ENCODE data around the gene TMEM190.
A peak's percentile ranks its signal among the peaks of the same experiment; 100 is the strongest.
"Not testable (repeated sequence)": the region's sequence is repeated elsewhere in the genome, so short reads cannot be mapped to it uniquely, and the experiment has no call there.

TMEM190 gene

DNA sequence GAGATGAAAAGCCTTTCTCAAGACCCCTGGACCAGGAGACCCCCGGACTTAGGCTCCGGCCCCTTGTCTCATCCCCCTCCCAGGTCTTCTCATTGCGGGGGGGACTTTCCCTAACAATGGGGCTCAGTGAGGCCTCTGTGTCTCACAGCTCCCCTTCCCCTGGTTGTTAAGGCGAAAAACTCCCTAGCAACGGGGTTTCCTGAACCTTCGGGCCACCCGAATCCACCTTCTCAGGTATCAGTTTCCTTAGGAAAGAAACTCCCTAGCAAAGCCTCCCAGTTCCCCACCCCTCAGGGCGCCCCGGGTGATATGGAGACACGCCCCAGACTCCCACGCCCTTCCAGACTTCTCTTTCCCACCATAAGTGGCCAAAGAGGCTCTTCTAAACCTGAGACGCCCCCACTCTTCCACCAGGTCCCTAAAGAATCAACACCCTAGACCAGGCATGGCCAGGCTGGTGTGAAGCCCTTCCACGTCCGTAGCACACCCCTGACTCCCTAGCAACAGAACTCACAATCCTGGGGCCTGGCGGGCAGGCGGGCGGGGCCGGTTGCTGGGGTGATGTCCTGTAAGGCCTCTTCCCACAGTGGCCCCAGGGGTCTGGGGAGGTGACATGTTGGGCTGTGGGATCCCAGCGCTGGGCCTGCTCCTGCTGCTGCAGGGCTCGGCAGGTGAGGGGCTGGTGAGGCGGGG is at the start of gene TMEM190:
TSS of gene TMEM190 (plus strand) at position 586 of the 693 bp plus-strand sequence. CDS start at position 614, 28 bp downstream.
- DNase-seq: no peak

DNA sequence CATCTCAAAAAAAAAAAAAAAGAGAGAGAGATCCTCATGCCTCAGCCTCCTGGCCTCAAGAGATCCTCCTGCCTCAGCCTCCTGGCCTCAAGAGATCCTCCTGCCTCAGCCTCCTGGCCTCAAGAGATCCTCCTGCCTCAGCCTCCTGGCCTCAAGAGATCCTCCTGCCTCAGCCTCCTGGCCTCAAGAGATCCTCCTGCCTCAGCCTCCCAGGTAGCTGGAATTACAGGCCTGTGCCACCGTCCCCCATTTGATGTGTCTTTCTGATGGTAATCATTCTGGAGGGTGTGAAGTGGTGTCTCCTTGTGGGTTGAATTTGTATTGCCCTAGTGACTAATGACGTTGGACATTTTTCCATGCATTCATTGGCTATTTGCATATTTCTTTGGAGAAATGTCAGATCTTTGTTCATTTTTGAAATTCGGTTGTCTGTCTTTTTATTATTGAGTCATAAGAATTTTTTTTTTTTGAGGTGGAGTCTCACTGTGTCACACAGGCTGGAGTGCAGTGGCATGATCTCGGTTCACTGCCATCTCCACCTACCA is 47.8 kb upstream of the TMEM190 start:
- not testable (repeated sequence) for DNase-seq

DNA sequence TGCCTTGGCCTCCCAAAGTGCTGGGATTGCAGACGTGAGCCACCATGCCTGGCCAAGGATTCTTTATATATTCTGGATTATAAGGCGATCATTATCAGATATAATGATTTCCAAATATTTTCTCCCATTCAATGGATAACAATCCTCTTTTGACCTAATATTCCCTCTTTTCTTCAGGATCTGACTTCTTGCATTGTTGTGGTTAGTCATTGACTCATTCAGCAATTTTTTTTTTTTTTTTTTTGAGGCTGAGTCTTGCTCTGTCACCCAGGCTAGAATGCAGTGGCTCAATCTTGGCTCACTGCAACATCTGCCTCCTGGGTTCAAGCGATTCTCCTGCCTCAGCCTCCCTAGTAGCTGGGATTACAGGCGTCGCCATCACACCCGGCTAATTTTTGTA is 46.8 kb upstream of the TMEM190 start:
- not testable (repeated sequence) for DNase-seq

DNA sequence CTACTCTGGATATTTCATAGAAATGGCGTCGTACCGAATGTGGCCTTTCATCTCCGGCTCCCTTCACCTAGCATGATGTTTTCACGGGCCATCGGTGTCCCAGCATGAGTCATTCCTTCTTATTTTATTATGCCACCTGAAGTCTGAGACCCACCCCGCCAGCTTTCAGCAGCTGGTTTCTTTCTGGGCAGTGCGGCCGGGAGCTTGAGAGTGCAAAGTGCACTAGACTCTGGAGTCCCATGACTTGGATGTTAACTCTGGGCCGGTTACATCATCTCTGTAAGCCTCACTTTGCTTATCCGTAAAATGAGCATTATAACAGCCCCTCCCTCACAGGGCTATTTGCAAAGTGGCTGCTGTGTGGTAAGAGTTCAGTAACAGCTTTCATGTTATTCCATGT is 42.8 kb upstream of the TMEM190 start:
- DNase-seq: no peak

DNA sequence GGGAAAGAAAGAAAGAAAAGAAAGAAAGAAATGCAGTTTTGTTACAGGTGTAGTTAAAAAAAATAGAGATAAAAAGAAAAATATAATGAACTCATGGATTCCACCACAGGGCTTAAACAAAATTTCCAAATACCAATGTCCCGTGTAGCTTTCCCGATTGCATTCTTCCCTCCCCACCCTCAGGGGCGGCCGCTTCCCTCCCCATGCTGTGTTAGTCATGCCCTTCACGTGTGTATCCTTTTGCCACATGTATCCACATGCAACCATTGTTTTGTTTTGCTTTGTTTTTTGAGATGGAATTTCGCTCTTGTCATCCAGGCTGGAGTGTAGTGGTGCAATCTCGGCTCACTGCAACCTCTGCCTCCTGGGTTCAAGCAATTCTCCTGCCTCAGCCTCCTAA is 40.5 kb upstream of the TMEM190 start:
- DNase-seq: no peak

DNA sequence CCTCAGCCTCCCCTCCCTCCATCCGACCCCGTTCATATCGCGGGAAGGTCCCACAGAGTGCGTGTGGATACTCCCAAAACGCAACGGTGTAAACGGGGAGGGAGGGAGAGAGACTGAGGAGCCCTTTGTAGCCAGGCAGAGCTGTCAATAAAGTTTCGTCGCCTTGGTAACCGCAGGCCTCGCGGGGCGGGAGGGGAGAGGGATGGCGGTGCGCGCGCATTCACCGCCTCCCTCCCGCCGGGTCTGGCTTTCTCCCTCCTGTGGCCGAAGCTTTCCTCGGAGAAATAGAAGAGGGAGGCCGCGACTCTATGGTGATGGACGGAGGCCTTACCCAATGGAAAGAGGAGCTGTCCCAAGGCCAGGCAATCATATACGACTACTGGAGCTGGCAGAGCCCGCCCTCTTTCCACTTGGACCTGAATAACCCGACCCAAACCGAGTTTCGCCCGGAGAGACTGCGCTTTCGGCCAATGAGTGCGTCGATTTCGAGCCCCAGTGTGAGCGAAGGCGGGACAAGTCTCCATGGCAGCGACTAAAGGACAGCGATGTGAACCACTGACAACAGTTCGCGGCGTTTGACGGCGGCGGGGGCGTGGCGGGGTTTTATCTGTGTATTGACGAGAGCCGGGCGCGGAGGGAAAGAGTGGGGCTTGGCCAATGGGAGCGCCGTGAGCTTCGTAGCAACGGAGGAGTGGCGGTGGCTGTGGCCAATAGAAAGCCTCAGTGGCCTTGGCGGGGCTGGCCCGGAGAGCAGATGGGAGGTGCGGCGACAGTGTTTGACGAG is 37.3 kb upstream of the TMEM190 start, which contains the start of gene KMT5C:
TSS of gene KMT5C (plus strand) at position 772 of the 784 bp plus-strand sequence. CDS start 2,061 bp downstream, outside the sequence.
- DNase-seq: peak; percentile 100

DNA sequence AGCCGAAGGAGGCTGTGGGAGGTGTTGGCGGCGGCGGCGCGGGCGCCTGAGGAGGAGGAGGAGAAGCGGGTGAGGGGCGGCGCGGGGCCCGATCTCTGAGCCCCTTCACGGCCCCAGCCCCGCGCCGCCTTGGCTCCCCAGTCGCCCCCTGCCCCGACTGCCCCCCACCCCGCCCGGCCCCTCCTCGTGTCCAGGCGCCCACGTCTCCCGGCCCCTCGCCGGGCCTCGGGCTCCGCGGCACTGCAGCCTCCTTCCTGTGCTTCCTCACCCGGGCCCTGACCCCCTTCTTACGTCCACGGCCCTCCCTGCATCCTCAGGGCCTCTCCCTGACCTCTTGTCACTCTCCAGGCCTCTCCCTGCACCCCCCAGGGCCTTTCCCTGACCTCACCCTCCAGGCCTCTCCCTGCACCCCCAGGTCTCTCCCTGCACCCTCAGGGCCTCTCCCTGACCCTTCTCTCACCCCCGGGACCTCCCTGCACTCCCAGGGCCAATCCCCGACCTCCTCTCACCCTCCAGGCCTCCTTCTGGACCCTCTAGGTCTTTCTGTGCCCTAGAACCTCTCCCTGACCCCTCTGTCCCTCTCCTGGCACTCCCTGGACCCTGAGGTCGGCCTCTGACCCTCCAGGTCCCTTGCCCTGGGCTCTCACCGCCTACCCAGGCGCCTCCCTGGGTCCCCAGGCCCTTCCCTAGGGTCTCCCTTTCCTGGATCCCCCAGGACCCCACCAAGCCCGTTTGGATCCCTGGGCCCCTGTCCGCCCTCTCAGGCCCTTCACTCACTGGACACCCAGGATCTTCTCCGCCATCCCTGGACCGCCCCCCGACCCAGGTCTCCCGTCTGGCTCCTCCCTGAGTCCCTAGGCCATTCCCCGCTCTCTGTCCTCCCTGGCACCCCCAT is 36.5 kb upstream of the TMEM190 start:
- peak; percentile 63 for DNase-seq

DNA sequence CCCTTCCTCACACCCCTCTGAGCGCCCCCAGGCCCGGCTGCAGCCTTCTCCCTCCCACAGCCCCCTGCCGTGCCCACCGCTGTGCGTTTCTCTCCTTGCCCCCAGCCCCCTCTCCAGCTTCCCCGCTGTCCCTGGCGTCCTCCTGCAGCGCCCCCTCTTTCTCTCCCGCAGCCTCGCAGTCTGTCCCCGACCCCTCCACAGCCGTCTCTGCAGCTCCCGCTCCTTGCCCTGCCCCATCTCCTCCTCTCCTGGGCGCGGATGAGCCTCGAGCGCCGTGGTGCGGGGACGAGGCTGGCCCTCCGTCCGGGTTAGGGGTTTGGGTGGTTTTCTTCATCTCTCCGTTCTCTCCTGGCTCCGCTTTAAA is 35.9 kb upstream of the TMEM190 start:
- no peak for DNase-seq

DNA sequence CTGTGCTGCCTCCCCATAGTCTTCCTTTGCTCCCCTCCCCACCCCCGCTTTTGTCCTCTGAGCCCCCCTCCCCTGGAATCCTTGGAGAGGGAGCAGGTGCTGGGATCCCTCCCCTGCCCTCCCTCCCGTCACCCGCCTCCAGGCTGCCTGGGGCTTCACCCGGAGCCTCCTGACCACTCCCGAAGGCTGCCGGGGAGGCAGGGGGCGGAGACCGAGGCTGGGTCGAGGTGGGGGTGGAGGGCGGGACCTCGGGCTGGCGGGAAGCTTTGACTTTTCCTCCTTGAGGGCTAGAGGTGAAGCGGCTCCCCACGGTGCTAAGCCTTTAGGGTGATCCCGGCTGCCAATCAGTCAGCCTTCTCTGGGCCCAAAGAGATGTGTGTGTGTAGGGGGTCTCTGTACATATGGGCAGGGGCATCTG is 35.4 kb upstream of the TMEM190 start:
- DNase-seq: peak; percentile 82

DNA sequence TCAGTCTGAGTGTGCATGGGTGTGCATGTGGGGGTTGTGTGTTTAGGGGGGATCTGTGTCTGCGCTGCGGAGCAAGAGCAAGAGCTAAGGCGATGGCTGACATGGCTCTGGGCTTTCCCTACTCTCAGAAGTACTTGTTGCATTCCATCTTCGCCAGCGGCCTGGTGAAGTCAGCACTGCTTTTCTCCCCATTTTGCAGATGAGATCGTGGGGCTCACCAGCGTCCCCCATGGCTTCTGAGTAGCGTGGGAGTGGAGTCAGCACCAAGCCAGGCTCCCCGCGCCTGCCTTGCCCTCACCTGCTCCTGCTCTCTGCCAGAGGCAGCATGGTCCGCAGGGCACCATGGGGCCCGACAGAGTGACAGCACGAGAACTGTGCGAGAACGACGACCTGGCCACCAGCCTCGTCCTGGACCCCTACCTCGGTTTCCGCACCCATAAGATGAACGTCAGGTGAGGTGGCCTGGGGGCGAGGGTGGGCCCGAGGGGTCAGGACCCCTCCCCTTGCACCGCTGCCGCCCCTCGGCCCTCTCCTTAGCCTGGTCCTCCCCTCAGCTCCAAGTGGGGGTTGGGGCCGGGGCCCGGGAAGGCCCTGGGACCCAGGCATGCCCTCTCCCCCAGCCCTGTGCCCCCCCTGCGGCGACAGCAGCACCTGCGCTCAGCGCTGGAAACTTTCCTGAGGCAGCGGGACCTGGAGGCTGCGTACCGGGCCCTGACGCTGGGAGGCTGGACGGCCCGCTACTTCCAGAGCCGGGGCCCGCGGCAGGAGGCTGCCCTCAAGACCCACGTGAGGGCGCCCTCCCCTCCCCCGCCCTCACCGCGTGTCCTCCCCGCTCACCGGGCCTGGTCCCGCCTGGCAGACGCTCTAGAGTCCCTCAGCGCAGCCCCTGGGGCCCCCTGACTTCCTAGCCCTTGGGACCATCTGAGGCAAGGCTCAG is 34.8 kb upstream of the TMEM190 start:
- DNase-seq: no peak

DNA sequence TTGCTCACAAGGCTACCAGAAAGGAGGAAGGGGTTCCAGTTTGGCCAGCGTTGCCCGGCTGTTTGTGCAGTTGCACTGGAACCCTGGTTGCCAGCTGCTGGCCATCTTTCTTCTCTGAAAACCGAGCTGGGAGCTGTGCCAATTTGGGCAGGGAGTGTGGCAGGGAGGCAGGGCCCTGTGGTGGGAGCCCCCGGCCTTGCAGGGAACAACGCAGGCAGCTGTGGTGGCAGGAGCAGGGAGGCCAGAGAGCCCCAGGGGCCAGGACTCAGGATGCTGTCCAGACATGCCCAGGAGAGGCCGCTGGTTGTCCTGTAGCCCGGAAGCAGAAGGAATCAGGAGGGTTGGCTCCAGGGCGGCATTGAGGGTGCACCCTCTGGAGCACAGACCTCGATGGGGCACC is 32.2 kb upstream of the TMEM190 start:
- no peak for DNase-seq

DNA sequence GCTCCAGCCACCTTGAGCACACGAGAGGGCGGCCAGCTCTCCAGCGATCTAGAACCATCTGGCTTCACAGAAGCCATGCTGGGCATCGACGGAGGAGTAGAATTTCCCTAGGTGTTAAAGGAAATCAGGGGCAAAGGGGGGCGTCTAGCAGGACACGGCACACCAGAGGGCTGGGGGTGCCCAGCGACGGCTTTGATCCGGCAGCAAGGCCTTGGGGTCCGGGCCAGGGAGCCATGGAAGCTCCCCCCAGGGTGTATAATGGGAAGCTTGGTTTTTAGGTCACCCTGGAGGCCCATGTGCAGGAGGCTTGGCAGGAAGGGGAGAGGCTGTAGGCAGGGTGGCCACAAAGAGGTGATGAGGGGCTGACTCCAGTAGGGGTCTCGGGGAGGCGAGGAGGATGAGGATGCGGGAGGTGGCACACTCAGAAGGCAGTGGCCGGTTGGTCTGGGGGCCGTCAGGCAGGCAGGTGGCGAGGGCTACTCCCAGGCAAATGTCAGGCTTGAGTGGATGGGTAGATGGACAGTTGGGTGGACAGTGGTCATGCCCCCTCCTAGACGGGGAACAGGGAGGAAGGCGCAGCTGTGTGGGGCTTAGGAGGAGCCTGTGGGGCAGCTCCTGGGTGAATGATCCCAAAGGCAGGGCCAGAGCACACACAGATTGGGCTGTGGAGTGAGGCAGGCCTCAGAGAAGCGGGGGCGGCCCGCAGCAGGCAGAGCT is 31.4 kb upstream of the TMEM190 start:
- no peak for DNase-seq

DNA sequence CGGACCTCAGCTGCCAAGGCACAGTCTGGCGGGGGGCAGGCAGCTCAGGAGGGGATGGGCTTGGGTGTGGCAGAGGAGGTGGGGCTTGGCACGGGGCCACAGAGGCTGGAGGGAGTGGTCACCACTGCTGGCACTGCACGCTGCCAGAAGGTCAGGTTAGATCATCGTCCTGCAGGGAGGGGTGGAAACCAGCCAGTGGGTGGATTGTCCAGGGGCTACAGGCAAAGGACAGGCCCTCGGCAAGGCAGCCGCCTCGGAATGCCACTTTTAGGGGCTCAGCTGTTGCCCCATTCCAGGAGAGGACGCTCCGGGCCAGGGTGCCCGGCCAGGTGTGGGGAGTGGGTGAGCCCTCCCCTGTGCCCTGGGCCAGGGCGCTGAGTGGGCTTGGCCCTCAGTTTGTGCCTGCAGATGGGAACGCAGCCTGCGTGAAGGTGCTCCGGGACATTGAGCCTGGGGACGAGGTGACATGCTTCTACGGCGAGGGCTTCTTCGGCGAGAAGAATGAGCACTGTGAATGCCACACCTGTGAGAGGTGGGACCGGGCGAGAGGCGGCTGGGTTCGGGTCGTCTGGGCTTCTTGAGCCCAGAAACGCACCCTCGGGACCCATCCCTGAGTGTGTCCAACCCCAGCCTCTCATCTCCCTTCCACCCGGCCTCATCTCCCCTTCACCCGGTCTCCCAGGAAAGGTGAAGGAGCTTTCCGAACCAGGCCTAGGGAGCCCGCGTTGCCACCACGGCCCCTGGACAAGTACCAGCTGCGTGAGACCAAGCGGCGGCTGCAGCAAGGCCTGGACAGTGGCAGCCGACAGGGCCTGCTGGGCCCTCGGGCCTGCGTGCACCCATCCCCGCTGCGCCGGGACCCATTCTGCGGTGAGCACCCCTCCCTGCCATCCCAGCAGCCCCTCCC is 30.6 kb upstream of the TMEM190 start:
- DNase-seq: no peak

DNA sequence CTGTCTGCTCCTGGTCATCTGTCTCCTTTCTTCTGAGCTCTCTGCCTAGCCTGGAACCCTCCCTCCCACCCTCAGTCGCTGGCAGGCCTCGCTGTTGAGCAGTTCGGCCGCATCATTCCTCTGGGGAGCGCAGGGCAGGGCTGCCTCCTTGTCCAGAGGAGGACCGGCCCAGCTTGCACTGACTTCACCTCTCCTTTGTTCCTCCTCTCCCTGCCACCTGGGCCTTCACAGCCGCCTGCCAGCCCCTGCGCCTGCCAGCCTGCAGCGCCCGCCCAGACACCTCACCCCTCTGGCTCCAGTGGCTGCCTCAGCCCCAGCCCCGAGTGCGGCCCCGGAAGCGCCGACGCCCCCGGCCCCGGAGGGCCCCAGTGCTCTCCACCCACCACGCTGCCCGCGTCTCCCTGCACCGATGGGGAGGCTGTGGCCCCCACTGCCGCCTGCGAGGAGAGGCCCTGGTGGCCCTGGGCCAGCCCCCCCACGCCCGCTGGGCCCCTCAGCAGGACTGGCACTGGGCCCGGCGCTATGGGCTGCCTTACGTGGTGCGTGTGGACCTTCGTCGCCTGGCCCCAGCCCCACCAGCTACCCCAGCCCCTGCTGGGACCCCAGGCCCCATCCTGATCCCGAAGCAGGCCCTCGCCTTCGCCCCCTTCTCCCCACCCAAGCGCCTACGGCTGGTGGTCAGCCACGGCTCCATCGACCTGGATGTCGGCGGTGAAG is 29.7 kb upstream of the TMEM190 start:
- DNase-seq: no peak

DNA sequence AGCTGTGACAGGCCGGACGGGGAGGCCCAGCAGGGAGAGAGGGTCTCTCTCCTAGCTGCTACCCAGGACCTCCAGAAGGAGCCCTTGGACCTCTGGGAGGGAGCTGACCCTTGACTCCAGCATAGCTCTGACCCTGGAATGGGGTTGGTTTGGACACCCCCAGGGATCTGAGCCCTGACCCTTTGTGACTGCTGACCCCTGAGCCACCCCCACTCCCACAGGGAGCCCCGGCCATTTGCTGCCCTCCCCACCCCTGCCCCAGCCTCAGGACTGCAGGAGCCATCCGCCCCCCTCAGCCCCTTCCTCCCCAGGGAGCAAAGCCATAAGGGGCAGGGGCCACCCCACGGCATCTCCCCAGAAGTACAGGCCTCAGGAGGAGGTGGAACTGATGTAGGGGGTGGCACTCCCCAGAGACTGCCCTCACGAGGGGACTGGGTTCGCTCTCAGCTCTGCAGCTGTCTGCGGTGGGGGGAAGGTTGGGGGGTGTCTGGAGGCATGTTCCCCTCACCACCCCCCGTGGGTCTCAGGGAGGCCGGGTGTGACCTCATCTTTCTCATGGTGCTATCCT is 29.1 kb upstream of the TMEM190 start:
- no peak for DNase-seq

DNA sequence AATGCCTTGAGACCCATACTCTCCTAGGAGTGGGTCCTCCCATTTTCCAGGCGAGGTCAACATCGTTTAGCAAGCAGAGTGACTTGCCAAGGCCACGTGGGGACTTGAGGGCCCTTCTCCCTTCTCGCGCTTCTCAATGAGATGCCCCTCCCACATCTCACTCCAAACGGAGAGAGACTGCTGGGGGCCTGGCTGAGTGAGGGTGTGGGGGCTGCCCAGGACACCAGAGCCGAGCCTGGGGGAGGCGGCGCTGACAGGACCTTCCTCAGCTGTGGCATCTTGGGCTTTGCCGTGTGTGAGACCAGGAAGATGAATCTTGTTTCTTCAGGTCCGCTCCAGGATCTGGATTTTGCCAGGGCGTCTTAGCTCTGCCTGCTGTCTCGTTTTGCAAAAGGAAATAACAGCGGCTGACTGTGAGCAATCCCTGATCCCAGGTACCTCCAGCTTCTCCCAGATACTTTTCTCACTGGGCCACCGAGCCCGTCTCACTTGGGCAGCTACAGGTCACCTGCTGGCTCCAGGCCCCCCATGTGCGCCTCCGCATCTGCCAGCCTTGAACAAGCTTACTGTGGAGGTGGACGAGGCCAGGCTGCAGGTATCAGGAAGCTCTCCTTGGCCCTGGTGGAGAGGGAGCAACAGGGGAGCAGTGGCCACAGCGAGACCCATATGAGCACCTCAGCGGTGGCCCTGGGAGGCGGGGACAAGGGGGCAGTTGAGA is 28.1 kb upstream of the TMEM190 start:
- no peak for DNase-seq

DNA sequence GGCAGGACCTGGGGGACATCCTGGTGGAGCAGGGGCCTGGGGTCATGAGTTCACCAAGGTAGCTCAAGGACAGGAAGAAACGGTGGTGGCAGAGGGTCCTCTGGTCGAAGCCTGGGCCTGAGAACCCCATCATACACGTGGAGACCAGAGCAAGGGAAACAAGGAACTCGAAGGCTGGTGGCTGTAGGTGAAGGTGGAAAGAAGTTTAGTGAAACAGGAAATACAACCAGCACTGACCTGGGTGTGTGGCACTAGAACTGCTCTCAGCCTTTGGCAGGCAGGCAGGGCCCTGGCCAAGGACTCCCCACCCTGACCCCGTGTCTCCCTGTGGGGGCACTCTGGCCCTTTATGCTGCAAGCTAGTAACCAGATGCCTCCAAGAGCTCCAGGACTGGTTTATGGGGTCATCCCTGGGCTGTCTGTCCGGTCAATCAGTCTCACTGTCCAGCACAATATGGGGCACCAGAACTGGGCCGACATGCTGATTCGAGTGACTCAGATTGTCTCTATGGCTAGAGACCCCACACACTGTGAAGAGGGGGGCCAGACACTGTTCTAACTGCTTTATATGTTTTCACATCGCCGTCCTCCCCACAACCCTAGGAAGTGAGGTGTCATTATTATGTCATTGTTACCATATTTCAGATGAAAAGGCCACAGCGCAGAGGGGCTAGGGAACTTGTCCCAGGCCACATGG is 25.9 kb upstream of the TMEM190 start:
- DNase-seq: no peak

DNA sequence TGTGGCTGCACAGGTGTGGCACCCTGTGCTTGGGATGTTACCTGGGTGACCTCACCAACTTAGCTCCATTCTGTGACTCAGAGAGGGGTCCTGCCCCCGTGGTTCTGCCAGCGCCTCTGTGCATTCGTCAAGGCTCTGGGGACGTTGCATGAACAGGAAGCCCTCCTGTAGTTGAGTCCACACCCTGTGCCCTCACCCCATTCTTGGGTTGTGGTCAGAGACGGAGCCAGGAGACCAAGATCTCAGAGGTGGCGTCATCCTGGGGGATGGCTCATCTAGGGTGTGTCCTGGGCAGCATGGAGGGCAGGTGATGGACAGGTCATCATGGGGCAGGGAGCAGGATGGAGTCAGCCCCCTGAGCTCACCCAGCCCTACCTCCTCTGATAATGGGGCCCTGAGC is 24.6 kb upstream of the TMEM190 start:
- DNase-seq: no peak

Data from activated CD8-positive, alpha-beta memory T cell treated with anti-CD3 and anti-CD28 coated beads, Interleukin-2, amount 50 U/mL, for 48 hours (primary cell).